ENCODE data around the gene ARL17B.
"Not testable (repeated sequence)": the region's sequence is repeated elsewhere in the genome, so short reads cannot be mapped to it uniquely, and the experiment has no call there.

DNA sequence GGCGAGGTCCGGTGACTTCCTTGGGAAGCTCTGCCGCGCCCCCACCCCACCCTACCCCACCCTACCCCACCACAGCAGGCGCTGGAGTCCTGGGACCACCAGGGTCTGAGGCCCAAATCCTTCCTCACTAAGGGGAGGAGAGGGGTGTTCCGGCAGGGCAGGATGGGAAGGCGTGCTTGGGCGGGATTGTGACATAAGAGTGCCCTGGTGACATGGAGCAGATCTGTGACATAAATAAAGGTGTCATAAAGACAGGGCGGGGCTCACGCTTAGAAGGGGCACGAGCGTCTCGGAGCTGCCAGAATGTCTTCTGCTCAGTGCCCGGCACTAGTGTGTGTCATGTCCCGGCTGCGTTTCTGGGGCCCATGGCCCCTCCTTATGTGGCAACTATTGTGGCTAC is 66.7 kb downstream of the ARL17B start, which contains the start of gene LRRC37A:
- TF ChIP-seq CTCF (IDR thresholded peaks at IDR 0.05; ENCODE audit: insufficient read depth, low read length, poor library complexity, severe bottlenecking); EZH2phosphoT487 (conservative IDR thresholded peaks at IDR 0.05; ENCODE audit: low read length): not testable (repeated sequence)

Measured in SU-DHL-6 (cell line).